Hematopoietic multipotent progenitor cell treated with erythropoietin and hydrocortisone succinate and interleukin-3 and kit ligand, for 4 days (in vitro differentiated cells): ENCODE data around the gene DFFA.
A peak's percentile ranks its signal among the peaks of the same experiment; 100 is the strongest.
"Not testable (repeated sequence)": the region's sequence is repeated elsewhere in the genome, so short reads cannot be mapped to it uniquely, and the experiment has no call there.

ENCODE experiments used
- DNase-seq: peaks from one replicate; pipeline ENCODE4 v3.0.0-alpha.2; 2015

The DFFA gene

GRCh38 chr1:10472220-10473144 lies at the start of gene DFFA:
Gene DFFA, minus strand, starts transcription at chr1:10472529. Its CDS starts 71 bp downstream, at chr1:10472458.
- DNase-seq, result peak; percentile 99

GRCh38 chr1:10521537-10522157 lies 49.3 kb upstream of the DFFA start:
- no peak for DNase-seq

- DNase-seq, result no peak
These were observed 48.6 kb upstream of the DFFA start for GRCh38 chr1:10520952-10521351.

- no peak for DNase-seq
These were observed 48.2 kb upstream of the DFFA start for GRCh38 chr1:10520497-10520896.

- no peak for DNase-seq
These were observed 46.7 kb upstream of the DFFA start for GRCh38 chr1:10519016-10519417.

- no peak for DNase-seq
These were observed 45.3 kb upstream of the DFFA start for GRCh38 chr1:10517677-10517982.

GRCh38 chr1:10516925-10517676 lies 44.8 kb upstream of the DFFA start:
- peak; percentile 49 for DNase-seq

- no peak for DNase-seq
These were observed 43.8 kb upstream of the DFFA start for GRCh38 chr1:10515976-10516750.

GRCh38 chr1:10515301-10515975 lies 43.1 kb upstream of the DFFA start:
- peak; percentile 78 for DNase-seq

GRCh38 chr1:10514490-10515235 lies 42.3 kb upstream of the DFFA start:
- DNase-seq, result peak; percentile 71

- no peak for DNase-seq
These were observed 40.9 kb upstream of the DFFA start for GRCh38 chr1:10513199-10513598.

GRCh38 chr1:10511494-10511885 lies 39.2 kb upstream of the DFFA start:
- DNase-seq, result no peak

GRCh38 chr1:10510520-10511493 lies 38.5 kb upstream of the DFFA start:
- DNase-seq, result peak; percentile 96

- no peak for DNase-seq
These were observed 37.6 kb upstream of the DFFA start for GRCh38 chr1:10509809-10510509.

- DNase-seq, result no peak
These were observed 36.2 kb upstream of the DFFA start for GRCh38 chr1:10508511-10508951.

GRCh38 chr1:10507111-10507879 lies 35.0 kb upstream of the DFFA start:
- peak; percentile 88 for DNase-seq

GRCh38 chr1:10506677-10507047 lies 34.3 kb upstream of the DFFA start:
- no peak for DNase-seq

- DNase-seq, result not testable (repeated sequence)
These were observed 33.8 kb upstream of the DFFA start for GRCh38 chr1:10506046-10506676.
